ENCODE data around the gene LPCAT1.
"Not testable (repeated sequence)": the region's sequence is repeated elsewhere in the genome, so short reads cannot be mapped to it uniquely, and the experiment has no call there.

Gene LPCAT1

DNA sequence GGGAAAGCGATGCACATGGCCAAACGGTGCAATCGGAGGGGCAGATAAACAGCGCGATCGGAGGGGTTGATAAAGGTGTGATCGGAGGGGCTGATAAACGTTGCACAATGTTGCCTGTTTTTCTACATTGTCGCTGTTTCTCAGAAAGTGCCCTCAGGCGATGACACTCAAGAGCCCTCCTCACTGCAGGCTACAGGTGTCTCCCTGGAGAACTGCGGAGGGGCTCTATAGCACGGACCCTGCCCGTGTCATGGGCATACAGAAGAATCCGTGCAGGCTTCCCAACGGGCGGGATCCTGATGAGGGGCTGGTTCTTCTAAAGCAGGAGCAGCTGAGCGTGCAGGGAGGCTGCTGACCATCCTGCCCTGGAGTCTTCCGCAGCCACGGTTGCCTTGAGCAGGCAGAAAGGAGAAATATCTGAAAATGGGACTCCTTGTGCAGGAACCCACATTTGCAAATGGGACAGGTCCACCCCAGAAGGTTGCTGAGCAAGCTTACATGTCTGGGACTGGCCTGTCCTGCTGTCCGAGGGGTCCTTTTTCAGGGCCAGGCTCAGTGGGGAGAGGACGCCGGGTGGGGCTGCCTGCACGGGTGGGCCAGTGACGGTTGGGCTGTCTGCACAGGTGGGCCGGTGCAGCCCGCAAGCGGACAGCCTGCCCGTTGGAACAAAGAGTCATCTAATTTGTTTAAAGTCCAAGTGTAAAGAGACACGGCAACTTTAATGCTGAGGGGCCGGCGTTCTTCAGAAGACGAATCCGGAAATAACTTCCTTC is 25.1 kb upstream of the LPCAT1 start:
- DNase-seq: no peak
- TF ChIP-seq POLR2A (IDR thresholded peaks at IDR 0.05; ENCODE audit: low read length): no peak

DNA sequence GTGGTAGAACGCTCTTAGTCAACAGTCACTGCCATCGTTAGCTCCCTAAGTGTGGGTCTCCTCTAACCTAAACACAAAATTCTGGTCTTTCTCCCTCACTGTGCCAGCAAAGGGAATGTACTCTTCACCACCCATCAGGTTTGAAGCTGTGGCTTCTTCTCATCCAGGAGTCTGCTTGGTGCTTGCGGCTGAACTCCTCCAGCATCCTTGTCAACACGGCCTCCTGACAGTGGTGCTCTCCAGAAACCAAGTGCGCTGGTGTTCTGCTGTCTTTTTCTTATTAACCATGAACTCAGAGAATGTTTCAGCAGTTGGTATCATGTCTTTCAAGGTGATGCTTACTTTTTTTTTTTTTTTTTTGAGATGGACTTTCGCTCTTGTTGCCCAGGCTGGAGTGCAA is 23.9 kb upstream of the LPCAT1 start:
- DNase-seq: no peak
- TF ChIP-seq GATA1 (IDR thresholded peaks at IDR 0.05; ENCODE audit: low read depth, low read length) (no peak), POLR2A (IDR thresholded peaks at IDR 0.05; ENCODE audit: low read length) (no peak)

DNA sequence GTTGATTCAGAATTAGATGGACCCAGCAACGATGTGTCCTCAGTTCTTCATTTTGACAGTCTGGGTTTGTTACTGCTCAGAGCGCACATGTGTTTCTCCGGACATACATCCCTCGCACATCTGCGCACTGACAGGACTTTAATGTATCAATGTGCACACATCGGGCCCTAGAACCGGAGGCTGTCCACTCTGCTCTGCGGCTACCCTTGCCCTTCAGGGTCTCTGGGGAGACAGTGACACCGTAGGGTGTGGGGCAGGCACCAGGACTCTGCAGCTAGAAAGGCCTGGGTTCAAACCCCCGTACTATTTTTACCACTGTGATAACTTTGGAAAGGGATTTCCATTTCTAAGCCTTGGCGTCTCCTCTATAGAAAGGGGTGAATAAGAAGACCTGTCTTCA is 23.5 kb upstream of the LPCAT1 start:
- DNase-seq: no peak
- no peak for TF ChIP-seq GATA1 (IDR thresholded peaks at IDR 0.05; ENCODE audit: low read depth, low read length)
- no peak for TF ChIP-seq POLR2A (IDR thresholded peaks at IDR 0.05; ENCODE audit: low read length)

DNA sequence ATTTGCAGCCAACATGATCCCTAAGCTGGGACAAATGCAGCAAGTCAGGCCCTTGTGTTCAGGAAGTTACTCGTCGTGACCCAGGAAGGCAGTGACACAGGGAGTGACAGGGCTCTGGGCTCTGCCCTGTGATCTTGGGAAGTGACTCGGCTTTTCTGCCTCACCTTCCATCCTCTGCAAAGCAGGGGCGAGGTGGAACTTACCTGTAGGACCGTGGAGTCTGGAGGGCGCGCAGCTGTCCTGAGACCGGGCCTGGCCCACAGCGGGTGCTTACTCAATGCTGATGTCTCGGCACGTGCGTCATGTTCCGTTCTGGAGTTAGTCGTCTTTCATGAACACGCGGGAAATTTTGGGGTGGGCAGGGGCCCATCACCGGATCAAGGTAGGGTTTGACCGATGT is 22.8 kb upstream of the LPCAT1 start:
- DNase-seq: no peak
- TF ChIP-seq GATA1 (IDR thresholded peaks at IDR 0.05; ENCODE audit: low read depth, low read length) (no peak), POLR2A (IDR thresholded peaks at IDR 0.05; ENCODE audit: low read length) (no peak)

DNA sequence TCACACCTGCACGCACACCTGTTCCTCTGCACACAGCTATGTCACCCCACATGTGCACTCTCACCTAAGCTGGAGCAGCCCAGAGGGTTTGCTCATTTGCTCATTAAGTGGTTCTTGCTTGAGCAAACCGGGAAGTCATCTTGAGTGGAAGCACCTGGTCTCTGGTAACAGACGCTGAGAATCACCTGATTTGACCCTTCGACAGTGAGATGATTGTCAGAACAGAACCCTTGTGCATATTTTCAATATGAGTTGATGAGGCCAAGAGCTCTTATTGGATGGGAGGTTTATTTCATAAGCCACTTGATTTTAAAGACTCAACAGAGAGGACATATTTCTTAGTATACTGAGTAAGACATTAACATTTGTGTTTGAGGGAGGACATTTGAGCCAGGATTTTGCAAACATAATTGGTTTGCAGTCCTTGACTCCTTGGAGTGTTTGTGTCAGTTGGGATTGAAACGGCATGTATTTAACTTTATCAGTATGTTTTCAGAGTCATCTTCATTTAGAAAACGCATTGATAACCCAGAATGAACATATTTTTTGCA is 22.1 kb upstream of the LPCAT1 start:
- TF ChIP-seq GATA1 (IDR thresholded peaks at IDR 0.05; ENCODE audit: low read depth, low read length) (no peak), POLR2A (IDR thresholded peaks at IDR 0.05; ENCODE audit: low read length) (no peak)
- peak in 1 of 2 experiments; percentile 45 for DNase-seq

DNA sequence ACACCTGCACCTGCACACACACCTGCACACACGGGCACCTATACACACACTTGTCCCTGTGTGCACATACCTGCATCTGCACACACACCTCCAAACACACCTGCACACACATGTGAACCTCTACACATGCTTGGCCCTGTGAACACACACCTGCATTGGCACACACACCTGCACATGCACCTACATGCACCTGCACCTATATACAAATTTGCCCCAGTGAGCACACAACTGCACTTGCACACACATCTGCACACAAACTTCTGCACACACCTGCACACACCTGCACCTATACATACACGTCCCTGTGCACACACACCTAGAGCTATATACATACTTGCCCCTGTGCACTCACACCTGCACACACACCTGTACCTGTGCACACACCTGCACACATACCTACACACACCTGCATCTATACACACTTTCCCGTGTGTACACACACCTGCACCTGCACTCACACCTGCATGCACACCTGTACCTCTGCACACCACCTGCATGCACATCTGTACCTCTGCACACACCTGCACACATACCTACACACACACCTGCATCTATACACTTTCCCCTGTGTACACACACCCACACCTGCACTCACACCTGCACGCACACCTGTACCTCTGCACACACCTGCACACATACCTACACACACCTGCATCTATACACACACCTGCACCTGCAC is 21.5 kb upstream of the LPCAT1 start:
- TF ChIP-seq POLR2A (IDR thresholded peaks at IDR 0.05; ENCODE audit: low read length): no peak
- no peak for TF ChIP-seq GATA1 (IDR thresholded peaks at IDR 0.05; ENCODE audit: low read depth, low read length)
- DNase-seq: peak; percentile 19 to 45

DNA sequence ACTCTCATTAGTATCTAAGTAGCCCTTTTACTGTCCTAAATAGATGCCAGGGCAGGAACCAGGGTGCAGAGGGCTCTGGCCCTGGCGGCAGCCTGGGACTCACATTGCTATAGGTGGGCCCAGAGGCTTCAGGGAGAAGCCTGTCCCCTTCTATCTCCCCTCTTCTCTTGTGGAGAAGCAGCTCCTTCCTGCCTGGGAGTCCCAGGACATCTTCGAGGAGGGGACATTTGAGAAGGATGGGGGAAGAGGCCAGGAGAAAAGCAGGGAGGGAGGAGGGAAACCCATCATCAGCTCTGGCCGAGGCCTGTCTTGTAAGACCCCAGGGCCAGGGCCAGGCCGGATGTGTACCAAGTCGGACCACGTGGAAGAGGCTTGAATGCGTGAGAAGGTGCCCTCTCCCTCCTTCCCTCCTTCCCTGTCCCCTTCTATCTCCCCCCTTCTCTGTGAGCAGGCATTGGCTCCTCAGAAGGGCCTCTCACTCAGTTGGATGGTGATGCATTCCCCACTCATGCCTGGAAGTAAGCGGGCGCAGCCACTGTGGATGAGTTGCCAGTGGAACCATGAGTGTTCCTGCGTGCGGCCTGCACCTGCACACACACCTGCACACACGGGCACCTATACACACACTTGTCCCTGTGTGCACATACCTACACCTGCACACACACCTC is 20.7 kb upstream of the LPCAT1 start:
- DNase-seq: peak in 1 of 2 experiments; percentile 20
- TF ChIP-seq POLR2A (IDR thresholded peaks at IDR 0.05; ENCODE audit: low read length) (no peak), GATA1 (IDR thresholded peaks at IDR 0.05; ENCODE audit: low read depth, low read length) (no peak)

DNA sequence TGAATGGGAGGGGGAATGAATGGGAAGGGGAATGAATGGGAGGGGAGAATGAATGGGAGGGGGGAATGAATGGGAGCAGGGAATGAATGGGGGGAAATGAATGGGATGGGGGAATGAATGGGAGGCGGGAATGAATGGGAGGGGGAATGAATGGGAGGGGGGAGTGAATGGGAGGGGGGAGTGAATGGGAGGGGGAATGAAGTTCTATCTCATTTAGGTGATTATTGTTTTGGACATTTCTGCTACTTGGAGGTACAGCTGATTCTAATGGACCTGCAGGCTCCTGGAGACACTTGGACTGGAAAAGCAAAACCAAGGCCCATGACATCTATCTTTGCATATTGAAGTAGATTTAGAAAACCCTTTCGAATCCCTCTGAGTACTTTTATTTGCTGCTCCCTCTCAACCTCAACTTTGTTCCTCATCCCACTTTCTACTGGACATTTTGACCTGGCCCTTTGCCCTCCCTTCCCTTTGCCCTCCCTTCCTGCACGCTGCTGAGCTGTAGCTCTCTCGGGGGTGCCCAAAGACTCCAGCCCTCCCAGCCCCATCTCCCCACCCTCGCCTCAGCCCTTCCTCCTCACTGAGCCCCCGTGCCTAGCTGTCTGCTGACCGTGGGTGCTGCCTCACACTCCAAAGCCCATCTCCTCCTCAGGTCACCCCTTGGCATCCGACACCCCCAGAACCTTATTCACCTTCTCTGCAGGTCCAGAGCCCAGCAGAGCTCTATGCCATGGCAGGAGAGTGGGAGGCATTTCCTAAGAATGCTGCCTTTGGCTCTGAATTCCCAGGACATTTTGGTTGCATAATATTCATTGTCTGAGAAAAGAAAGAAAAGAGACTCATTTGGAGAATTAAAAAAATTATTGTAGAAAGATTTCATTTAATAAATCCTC is 19.9 kb upstream of the LPCAT1 start:
- TF ChIP-seq POLR2A (IDR thresholded peaks at IDR 0.05; ENCODE audit: low read length) (no peak), GATA1 (IDR thresholded peaks at IDR 0.05; ENCODE audit: low read depth, low read length) (no peak)

DNA sequence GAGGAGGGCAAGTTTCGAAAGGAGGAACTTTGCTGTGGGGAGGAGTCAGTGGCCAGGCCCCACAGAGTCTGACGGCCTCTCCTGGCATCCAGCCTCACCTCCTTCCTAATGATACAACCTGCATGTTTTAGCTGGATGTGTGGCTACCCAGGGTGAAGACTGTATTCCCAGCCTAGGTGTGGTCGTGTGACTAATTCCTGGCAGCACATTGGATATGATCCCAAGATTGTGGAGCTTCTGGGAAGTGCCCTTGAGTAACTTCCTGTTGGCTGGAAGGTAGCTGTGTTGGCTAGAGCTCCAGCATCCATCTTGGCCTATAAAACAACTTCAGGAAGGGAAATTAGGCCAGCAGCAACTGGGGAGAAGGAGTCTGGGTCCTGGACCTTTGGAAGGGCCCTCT is 19.0 kb upstream of the LPCAT1 start:
- no peak for DNase-seq
- TF ChIP-seq POLR2A (IDR thresholded peaks at IDR 0.05; ENCODE audit: low read length) (no peak), GATA1 (IDR thresholded peaks at IDR 0.05; ENCODE audit: low read depth, low read length) (no peak)

More for the DNA sequence above, 19.9 kb upstream of the LPCAT1 start:
- DNase-seq: no peak

DNA sequence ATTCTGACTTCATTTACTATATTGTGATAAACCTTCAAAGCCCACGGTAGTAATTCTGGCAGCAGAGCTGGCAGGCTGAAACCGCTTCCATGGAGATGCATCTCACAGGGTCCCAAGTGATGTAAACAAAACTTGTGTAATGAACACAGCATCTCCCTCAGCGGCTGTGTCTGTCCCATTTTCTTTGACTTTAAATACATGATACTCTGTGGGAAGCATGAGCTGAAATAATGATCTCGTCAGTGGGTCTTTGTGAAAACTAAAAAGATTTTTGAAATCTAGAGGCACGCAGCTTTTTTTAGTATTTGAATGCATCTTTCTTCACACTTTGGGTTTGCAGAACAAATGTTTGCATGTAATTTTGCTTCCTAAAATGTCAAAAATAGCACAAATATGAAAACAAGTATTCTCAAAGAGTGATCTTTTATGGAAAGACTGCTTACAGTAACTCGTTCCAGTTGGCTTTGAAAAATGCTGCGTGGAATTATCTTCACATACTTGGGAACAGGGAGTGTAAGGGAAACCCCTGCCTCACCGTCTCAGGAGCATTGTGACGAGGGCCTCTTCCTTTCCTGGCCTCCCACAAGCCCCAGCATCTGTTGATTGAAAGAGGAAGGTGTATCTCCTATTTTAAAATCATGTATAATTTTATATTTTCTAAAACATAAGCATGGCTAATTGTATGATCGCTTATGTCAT is 18.1 kb upstream of the LPCAT1 start:
- no peak for DNase-seq
- TF ChIP-seq POLR2A (IDR thresholded peaks at IDR 0.05; ENCODE audit: low read length): no peak

DNA sequence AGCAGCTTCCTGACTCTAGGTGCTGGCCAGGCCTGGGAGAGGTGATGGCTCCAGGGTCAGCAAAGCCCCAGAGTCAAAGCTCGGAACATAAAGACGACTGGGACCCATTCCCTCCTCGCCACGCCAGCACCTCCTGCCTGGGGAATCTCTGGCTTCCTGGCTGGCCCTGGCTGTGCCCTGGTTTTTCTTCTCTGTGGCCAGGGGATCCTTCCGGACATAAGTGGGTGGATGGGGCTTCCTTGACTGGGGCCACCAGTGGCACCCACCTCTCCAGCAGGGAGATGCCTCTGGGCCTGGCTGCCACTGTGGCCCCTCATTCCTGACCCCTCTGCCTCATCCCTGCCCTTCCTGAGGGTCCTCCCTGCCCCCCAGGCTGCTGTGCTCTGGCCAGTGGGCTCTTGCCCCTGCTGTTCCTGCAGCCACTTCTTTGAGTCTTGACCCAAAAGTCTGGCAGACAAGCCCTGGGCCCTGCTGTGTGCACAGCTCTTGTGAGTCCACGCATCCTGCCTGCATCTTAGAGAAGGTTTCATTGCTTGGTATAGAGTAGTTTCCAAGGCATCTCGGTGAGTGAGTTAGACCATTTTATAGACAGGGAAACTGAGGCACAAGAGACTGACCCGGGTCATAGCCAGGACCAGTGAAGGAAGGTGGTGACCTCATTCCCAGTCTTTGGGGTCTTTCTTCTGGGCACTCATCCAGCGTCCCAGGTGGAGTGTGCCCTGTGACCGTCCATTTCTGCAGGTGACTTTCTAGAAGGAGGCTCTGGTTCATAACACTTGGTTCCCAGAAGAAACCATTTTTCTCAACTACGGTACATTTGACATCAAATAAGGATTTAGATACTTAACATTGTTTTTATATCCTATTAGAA is 17.3 kb upstream of the LPCAT1 start:
- TF ChIP-seq POLR2A (IDR thresholded peaks at IDR 0.05; ENCODE audit: low read length) (no peak), GATA1 (IDR thresholded peaks at IDR 0.05; ENCODE audit: low read depth, low read length) (no peak)
- DNase-seq: no peak

DNA sequence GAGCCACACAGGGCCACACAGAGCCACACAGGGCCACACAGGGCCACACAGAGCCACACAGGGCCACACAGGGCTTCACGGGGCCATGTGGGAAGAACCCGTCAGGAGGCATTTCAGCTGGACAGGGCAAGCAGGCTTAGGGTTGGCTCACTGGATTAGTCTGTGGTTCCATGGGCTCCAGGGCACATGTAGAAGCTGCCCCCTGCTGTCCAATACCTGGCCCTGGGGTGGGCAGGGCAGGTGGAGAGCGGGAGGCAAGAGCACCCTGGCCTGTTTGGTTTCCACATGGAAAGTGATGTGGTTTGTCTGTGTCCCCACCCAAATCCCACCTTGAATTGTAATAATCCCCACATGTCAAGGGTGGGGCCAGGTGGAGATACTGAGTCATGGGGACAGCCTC is 16.4 kb upstream of the LPCAT1 start:
- no peak for DNase-seq
- no peak for TF ChIP-seq GATA1 (IDR thresholded peaks at IDR 0.05; ENCODE audit: low read depth, low read length)
- no peak for TF ChIP-seq POLR2A (IDR thresholded peaks at IDR 0.05; ENCODE audit: low read length)

DNA sequence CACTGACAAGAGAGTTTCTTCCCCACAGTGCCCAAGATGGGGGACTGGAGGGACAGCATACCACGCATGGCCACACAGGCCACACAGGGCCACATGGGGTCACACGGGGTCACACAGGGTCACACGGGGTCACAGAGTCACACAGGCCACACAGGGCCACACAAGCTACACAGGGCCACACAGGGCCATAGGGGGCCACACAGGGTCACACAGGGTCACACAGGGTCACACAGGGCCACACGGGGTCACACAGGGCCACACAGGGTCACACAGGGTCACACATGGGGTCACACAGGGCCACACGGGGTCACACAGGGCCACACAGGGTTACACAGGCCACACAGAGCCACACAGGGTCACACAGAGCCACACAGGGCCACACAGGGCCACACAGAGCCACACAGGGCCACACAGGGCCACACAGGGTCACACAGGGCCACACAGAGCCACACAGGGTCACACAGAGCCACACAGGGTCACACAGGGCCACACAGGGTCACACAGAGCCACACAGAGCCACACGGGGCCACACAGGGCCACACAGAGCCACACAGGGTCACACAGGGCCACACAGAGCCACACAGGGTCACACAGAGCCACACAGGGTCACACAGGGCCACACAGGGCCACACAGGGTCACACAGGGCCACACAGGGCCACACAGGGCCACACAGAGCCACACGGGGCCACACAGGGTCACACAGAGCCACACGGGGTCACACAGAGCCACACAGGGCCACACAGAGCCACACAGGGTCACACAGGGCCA is 15.8 kb upstream of the LPCAT1 start:
- DNase-seq: not testable (repeated sequence)
